Loucy (cell line): ENCODE measurements around the gene GATC.

Experiments used
- H2AFZ ChIP-seq: fragments of 200-600 bp; sonication (generic); 2 replicates; pipeline ENCODE4 v1.6.0; 2016; ENCODE audit warnings: antibody characterized with exemption, mild to moderate bottlenecking, low read length, moderate library complexity
- H3F3A ChIP-seq: fragments of 200-600 bp; 2 replicates; pipeline ENCODE4 v1.6.0; 2016; ENCODE audit warnings: antibody characterized with exemption, low read depth, mild to moderate bottlenecking
- H3K27me3 ChIP-seq: fragments of 200-600 bp; sonication (generic); 2 replicates; pipeline ENCODE4 v1.6.1; 2014; ENCODE audit warnings: low read length, mild to moderate bottlenecking; ENCODE audit not compliant: insufficient read depth, poor library complexity, severe bottlenecking
- H3K36me3 ChIP-seq: fragments of 200-600 bp; sonication (generic); 2 replicates; pipeline ENCODE4 v1.6.1; 2016; ENCODE audit warnings: low read length; ENCODE audit not compliant: insufficient read depth
- H3K4me1 ChIP-seq: fragments of 200-600 bp; sonication (generic); 2 replicates; pipeline ENCODE4 v1.5.1; 2014; ENCODE audit warnings: low read length, mild to moderate bottlenecking; ENCODE audit not compliant: insufficient read depth, poor library complexity, severe bottlenecking
- H3K4me2 ChIP-seq: fragments of 200-600 bp; sonication (generic); 2 replicates; pipeline ENCODE4 v1.6.0; 2014; ENCODE audit warnings: antibody characterized with exemption, low read length, low read depth, mild to moderate bottlenecking; ENCODE audit not compliant: poor library complexity, severe bottlenecking
- H3K4me3 ChIP-seq: fragments of 200-600 bp; sonication (generic); 2 replicates; pipeline ENCODE4 v1.5.1; 2014; ENCODE audit warnings: low read length, mild to moderate bottlenecking, mixed read lengths; ENCODE audit not compliant: poor library complexity, severe bottlenecking
- H3K79me2 ChIP-seq: fragments of 200-600 bp; sonication (generic); 2 replicates; pipeline ENCODE4 v1.6.1; 2014; ENCODE audit warnings: low read length; ENCODE audit not compliant: insufficient read depth
- H3K9ac ChIP-seq: fragments of 200-600 bp; sonication (generic); 2 replicates; pipeline ENCODE4 v1.6.0; 2014; ENCODE audit warnings: mild to moderate bottlenecking, low read depth, low read length, moderate library complexity; ENCODE audit not compliant: poor library complexity, severe bottlenecking
- H3K9me2 ChIP-seq: fragments of 200-600 bp; sonication (generic); replicated peaks from 2 replicates; pipeline ENCODE4 v1.6.1; 2016; ENCODE audit warnings: low read depth, low read length, mixed read lengths
- H3K9me3 ChIP-seq: fragments of 200-600 bp; sonication (generic); 2 replicates; pipeline ENCODE4 v1.6.1; 2014; ENCODE audit warnings: mild to moderate bottlenecking, antibody characterized with exemption, low read length, low read depth; ENCODE audit not compliant: insufficient read depth
- H4K20me1 ChIP-seq: fragments of 200-600 bp; sonication (generic); 2 replicates; pipeline ENCODE4 v1.6.0; 2014; ENCODE audit warnings: antibody characterized with exemption, low read length, mild to moderate bottlenecking; ENCODE audit not compliant: insufficient read depth, poor library complexity, severe bottlenecking
- CTCF ChIP-seq: fragments of 200-600 bp; sonication (generic); conservative IDR thresholded peaks from 2 replicates; pipeline ENCODE4 v1.5.1; 2014; ENCODE audit warnings: mild to moderate bottlenecking, antibody characterized with exemption, low read length
- EZH2phosphoT487 ChIP-seq: fragments of 200-600 bp; IDR thresholded peaks from 2 replicates; pipeline ENCODE4 v1.6.1; 2018; ENCODE audit warnings: antibody characterized with exemption, mild to moderate bottlenecking, moderate library complexity, borderline replicate concordance

The GATC gene

DNA sequence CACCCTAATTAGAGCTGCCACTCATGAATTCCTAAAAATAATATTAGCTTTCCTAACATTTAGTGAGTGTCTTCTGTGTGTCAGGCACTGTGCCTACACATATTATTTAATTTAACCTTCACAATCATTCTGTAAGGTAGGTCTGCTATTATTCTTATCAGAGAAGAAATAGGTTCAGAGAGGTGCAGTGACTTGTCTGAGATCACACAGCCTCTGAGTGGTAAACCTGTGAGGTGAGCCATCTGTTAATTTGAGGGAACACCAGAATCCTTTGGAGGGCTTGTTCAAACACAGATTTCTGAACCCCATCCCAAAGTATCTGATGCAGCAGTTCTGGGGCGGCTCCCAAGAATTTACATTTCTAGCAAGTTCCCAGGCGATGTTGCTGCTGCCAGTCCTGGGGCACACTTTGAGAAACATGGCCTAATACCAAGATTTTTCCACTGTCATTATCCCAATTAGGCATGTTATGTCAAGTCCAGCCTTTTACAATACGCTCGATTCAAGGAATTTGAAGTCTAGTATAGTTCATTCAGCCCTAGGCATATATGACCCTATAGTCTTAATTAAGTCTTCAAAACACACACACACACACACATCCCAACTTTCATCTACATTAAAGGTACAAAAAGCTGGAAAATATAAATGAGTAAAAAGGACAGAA is 28.2 kb upstream of the GATC start:
- no peaks in the 10 kb centered on the region for H4K20me1 ChIP-seq
- no peak overlapping the region for H3K4me3 ChIP-seq
- no peak overlapping the region for H3K4me2 ChIP-seq
- H3F3A ChIP-seq: no peaks in the 10 kb centered on the region
- TF ChIP-seq EZH2phosphoT487: no peak
- no peak for TF ChIP-seq CTCF
- H3K9me3 ChIP-seq: no peaks in the 10 kb centered on the region
- H2AFZ ChIP-seq: no peak overlapping the region
- H3K9me2 ChIP-seq: no peaks in the 10 kb centered on the region
- no peak overlapping the region for H3K9ac ChIP-seq
- no peaks in the 10 kb centered on the region for H3K36me3 ChIP-seq
- no peaks in the 10 kb centered on the region for H3K4me1 ChIP-seq
- no peaks in the 10 kb centered on the region for H3K79me2 ChIP-seq
- H3K27me3 ChIP-seq: no peaks in the 10 kb centered on the region

DNA sequence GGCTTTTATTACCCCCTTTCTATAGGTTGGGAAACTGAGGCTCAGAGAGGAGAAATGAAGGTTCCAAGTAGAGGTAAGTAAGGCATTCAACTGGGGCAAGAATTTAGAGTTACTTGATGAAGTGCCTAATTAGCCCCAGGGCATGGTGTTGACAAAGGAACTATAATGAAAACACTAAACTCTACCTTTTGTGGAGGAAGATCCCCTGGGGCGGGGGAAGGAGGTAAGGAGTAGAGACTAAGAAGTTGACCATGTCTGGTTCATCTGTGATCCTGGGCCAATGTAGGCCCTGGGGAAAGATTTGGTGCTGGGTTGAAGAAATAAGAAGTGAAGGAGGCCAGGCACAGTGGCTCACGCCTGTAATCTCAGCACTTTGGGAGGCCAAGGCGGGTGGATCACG is 24.5 kb upstream of the GATC start:
- no peaks in the 10 kb centered on the region for H3K27me3 ChIP-seq
- H3F3A ChIP-seq: no peaks in the 10 kb centered on the region
- no peaks in the 10 kb centered on the region for H3K9me3 ChIP-seq
- H3K9me2 ChIP-seq: no peaks in the 10 kb centered on the region
- H3K79me2 ChIP-seq: no peaks in the 10 kb centered on the region
- no peak overlapping the region for H2AFZ ChIP-seq
- no peak overlapping the region for H3K9ac ChIP-seq
- H3K4me3 ChIP-seq: no peak overlapping the region
- no peaks in the 10 kb centered on the region for H4K20me1 ChIP-seq
- H3K36me3 ChIP-seq: no peaks in the 10 kb centered on the region
- no peak overlapping the region for H3K4me2 ChIP-seq
- H3K4me1 ChIP-seq: no peaks in the 10 kb centered on the region
- TF ChIP-seq CTCF (no peak), EZH2phosphoT487 (no peak)

- Histone ChIP-seq H3K79me2 (no peaks in the 10 kb centered on the region), H3K4me1 (no peaks in the 10 kb centered on the region), H3K9me2 (no peaks in the 10 kb centered on the region), H3K9me3 (no peaks in the 10 kb centered on the region), H2AFZ (no peak overlapping the region), H3K9ac (no peak overlapping the region), H3K36me3 (no peaks in the 10 kb centered on the region), H3K27me3 (no peaks in the 10 kb centered on the region), H3F3A (no peaks in the 10 kb centered on the region), H3K4me2 (no peak overlapping the region), H3K4me3 (no peak overlapping the region), H4K20me1 (no peaks in the 10 kb centered on the region)
- TF ChIP-seq CTCF (no peak), EZH2phosphoT487 (no peak)
These were observed 23.3 kb upstream of the GATC start for GRCh38 chr12:120422892-120423456.
